HEK293 (cell line): ENCODE measurements around the gene PCNA.

Source experiments
- CTCF ChIP-seq: fragments of 450-650 bp; formaldehyde crosslinking; IDR thresholded peaks from 2 replicates; pipeline ENCODE4 v1.5.1; 2016; ENCODE audit warnings: missing biosample characterization, missing genetic modification characterization
- SP7 ChIP-seq: fragments of 450-650 bp; formaldehyde crosslinking; IDR thresholded peaks from 2 replicates; pipeline ENCODE4 v1.5.1; 2016; ENCODE audit warnings: missing biosample characterization, missing genetic modification characterization
- ZNF629 ChIP-seq: fragments of 450-650 bp; formaldehyde crosslinking; IDR thresholded peaks from 2 replicates; pipeline ENCODE4 v1.5.1; 2017; ENCODE audit warnings: missing biosample characterization, missing genetic modification characterization
- ZNF670 ChIP-seq: fragments of 450-650 bp; formaldehyde crosslinking; IDR thresholded peaks from 2 replicates; pipeline ENCODE4 v1.5.1; 2016; ENCODE audit warnings: missing biosample characterization, missing genetic modification characterization, low read depth
- ZNF747 ChIP-seq: fragments of 450-650 bp; formaldehyde crosslinking; IDR thresholded peaks from 2 replicates; pipeline ENCODE4 v1.5.1; 2016; ENCODE audit warnings: missing biosample characterization, missing genetic modification characterization
- ZSCAN30 ChIP-seq: fragments of 450-650 bp; IDR thresholded peaks from 2 replicates; pipeline ENCODE4 v1.5.1; 2018; ENCODE audit warnings: missing biosample characterization, mild to moderate bottlenecking, missing genetic modification characterization, moderate library complexity

DNA sequence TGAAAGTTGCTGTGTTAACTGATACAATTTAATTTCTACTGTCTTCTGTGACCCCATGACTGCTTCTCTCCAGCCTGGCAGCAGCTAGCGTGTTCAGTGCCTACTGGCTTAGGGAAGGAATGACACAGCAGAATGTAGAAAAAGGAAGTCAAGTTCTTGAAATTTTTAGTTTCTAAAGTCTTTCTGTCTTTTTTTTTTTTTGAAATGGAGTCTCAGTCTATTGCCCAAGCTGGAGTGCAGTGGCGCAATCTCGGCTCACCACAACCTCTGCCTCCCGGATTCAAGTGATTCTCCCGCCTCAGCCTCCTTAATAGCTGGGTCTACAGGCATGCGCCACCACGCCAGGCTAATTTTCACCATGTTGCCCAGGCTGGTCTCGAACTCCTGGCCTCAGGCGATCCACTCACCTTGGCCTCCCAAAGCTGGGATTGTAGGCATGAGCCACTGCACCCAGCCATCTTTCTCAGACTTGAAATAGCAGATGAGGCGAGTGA, 39.3 kb downstream of the PCNA start:
- no peak for TF ChIP-seq ZNF629 (tag by site-specific recombination)
- TF ChIP-seq ZSCAN30 = no peak
- no peak for TF ChIP-seq ZNF747 (tag by site-specific recombination)
- no peak for TF ChIP-seq CTCF (tag by site-specific recombination)
- no peak for TF ChIP-seq SP7 (tag by site-specific recombination)
- TF ChIP-seq ZNF670 = no peak
